ENCODE data around the gene CELF2. TPM values are rescaled to one million over a fixed set of nuclear protein-coding genes. Genes with fewer than 3 reads are reported as not detected.

CELF2 gene
- total RNA-seq, 1 donor, result 21.9 TPM

- DNase-seq (ENCODE audit: low read depth), result no peak
- H3K4me3 ChIP-seq (ENCODE audit: low read depth, low read length), result no peak overlapping the region
- TF ChIP-seq CTCF (IDR thresholded peaks at IDR 0.05; ENCODE audit: insufficient read depth, low read length), result no peak
These were observed 335.6 kb downstream of the CELF2 start for GRCh38 chr10:11353006-11353896.

GRCh38 chr10:11354823-11355222 is 337.2 kb downstream of the CELF2 start:
- no peak for TF ChIP-seq CTCF (IDR thresholded peaks at IDR 0.05; ENCODE audit: insufficient read depth, low read length)
- H3K4me3 ChIP-seq (ENCODE audit: low read depth, low read length), result no peak overlapping the region
- no peak for DNase-seq (ENCODE audit: low read depth)

- TF ChIP-seq CTCF (IDR thresholded peaks at IDR 0.05; ENCODE audit: insufficient read depth, low read length), result no peak
- H3K4me3 ChIP-seq (ENCODE audit: low read depth, low read length), result no peak overlapping the region
- no peak for DNase-seq (ENCODE audit: low read depth)
These were observed 337.9 kb downstream of the CELF2 start for GRCh38 chr10:11355592-11355991.

- TF ChIP-seq CTCF (IDR thresholded peaks at IDR 0.05; ENCODE audit: insufficient read depth, low read length), result no peak
- no peak overlapping the region for H3K4me3 ChIP-seq (ENCODE audit: low read depth, low read length)
- no peak for DNase-seq (ENCODE audit: low read depth)
These were observed 339.8 kb downstream of the CELF2 start for GRCh38 chr10:11357439-11357838.

GRCh38 chr10:11358011-11358410 is 340.3 kb downstream of the CELF2 start:
- DNase-seq (ENCODE audit: low read depth), result no peak
- TF ChIP-seq CTCF (IDR thresholded peaks at IDR 0.05; ENCODE audit: insufficient read depth, low read length), result no peak
- H3K4me3 ChIP-seq (ENCODE audit: low read depth, low read length), result no peak overlapping the region

GRCh38 chr10:11358923-11359575 is 341.4 kb downstream of the CELF2 start:
- DNase-seq (ENCODE audit: low read depth), result no peak
- TF ChIP-seq CTCF (IDR thresholded peaks at IDR 0.05; ENCODE audit: insufficient read depth, low read length), result no peak
- H3K4me3 ChIP-seq (ENCODE audit: low read depth, low read length), result no peak overlapping the region

Data from fibroblast of the aortic adventitia (primary cell).